NCI-H2171 (cell line): Measurements from ENCODE around the gene MOB2.

ENCODE experiments used
- DNase-seq: peaks from one replicate; lab custom pipeline; 2025; lab: John Stamatoyannopoulos, UW

MOB2 gene

GRCh38 chr11:1470681-1471611 lies 15.6 kb downstream of the MOB2 start:
- no peak for DNase-seq

GRCh38 chr11:1469911-1470680 lies 16.5 kb downstream of the MOB2 start:
- DNase-seq, result no peak

DNA sequence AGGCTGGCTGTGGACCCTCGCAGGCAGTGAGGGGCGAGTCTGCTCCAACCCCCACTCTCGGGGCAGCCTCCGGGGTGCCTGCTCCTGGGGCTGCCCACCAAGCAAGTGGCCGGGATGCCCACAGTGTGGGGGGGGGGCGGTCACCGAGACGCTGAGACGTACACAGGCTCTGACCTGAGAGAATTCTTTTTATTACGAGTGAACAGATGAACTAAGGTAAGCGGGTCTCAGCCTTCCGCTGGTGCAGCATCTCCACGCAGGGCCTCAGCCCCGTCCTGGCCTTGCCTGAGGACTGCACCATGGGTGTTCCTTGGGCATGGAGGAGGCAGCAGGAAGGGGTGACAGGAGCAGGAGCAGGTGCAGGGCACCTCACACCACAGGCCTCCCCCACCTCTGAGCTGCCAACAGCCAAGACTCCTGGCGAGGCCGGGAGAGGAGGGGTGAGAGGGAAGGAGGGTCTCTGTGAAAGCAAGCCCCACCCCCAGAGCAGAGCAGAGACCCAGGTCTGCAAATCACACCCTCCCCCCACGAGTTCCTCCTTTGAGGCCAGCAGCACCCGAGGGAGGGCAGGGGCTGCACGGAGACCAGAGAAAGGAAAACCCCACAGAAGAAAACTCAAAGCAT lies 17.2 kb downstream of the MOB2 start:
- DNase-seq, result no peak

DNA sequence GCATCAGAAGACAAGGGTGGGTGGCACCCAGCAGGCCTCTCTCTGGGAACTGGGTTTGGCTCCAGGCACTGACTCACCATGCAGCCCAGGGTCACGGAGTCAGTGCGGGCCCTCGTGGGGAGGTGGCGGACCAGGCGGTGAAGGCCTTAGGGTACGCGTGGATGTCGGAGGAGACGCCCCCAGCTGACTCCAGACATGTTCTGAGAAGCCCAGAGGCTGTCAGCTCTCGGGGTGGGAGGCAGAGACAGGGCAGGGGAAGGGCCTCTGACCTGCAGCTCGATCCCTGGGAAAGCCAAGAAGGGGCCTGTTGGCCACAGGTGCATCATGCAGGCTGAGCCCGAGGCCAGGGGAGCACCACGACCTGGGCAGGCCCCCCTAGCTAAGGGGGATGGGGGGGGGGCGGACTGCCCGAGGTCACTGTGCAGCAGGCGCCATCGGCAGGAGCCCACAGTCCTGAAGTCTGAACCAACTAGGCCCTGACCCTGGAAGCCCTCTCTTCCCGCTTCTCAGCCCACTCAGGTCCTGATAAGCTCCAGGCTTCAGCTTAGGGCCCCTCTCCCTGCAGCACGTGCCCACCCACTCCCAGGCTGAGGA lies 18.0 kb downstream of the MOB2 start:
- DNase-seq, result no peak

GRCh38 chr11:1468002-1468401 lies 18.6 kb downstream of the MOB2 start:
- no peak for DNase-seq

DNA sequence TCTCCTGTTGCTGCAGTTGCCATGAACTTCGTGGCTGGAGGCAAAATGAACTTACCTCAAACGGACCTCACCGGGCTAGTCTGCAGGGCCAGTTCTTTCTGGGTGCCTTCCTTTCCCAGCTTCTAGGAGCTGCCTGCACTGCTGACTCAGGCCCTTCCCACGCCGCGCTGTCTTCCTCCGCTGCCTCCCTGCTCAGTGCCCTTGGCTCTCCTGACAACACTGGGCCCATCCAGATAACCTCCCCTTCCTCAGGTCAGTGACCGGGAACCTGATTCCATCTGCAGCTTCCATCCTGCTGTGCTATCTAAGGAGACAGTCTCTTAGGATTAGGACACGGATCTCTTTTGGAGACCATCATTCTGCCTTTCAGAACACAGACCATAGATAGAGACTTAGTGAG lies 19.3 kb downstream of the MOB2 start:
- no peak for DNase-seq

- DNase-seq, result no peak
Observed at GRCh38 chr11:1466784-1467183, 19.8 kb downstream of the MOB2 start.

GRCh38 chr11:1463056-1463455 lies 23.5 kb downstream of the MOB2 start:
- no peak for DNase-seq

- DNase-seq, result no peak
Observed at GRCh38 chr11:1462698-1462975, 23.9 kb downstream of the MOB2 start.

- DNase-seq, result no peak
Observed at GRCh38 chr11:1461826-1462697, 24.5 kb downstream of the MOB2 start.

DNA sequence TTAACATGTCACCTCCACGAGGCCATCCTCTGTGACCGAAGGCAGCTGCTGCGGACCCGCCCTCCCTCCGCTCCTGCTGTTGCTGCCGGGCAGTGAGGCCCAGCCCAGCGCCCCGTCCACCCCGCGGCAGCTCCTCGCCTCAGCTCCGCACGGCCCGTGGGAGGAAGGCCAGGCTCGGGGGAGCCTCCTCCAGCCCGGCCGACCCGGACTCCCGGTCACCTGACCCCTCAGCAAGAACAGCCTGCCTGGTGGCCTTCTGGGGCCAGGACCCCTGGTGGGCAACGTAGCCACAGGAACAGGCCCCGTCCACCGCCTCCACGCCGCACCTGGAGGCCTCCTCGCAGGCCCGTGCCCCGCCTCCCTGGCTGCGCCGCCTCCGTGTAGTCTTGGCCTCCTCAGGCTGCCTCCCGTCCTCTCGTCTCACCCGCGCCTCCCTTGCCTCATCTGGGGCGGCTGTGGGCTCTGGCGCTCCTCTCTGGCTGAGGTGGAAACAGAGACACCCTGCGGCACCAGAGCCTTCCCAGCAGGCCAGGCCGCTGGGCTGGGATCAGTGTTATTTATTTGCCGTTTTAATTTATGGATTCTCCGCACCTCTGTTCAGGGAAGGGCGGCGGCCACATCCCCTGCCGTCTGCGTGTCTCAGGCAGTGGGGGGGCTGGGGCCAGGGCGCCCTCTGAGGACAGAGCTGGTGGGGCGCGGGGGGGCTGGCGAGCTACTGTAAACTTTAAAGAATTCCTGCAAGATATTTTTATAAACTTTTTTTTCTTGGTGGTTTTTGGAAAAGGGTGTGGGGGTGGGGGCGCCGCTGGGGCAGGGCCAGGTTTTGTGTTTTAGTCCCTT lies 25.4 kb downstream of the MOB2 start:
- DNase-seq, result no peak

DNA sequence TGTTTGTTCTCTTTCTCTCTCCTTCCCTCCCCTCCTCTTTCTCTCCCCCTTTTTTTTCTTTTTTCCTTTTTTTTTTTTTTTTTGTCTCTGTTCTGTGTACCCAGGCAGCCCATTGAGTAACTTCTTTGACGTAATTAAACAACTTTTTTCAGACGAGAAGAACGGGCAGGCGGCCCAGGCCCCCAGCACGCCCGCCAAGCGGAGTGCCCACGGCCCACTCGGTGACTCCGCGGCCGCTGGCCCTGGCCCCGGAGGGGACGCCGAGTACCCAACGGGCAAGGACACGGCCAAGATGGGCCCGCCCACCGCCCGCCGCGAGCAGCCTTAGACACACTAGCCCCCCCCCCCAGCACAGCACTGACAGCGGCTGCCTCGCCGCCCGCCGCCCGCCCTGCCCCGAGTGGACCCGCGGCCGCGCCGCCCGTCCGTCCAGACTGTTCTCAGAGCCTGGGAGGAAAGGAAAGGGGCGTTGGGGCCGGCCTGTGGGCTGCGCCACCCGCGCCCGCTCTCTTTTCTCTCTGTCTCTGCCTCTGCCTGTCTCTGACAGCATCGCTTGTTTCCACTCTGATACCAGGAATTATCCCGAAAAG lies 26.1 kb downstream of the MOB2 start:
- no peak for DNase-seq

- no peak for DNase-seq
Observed at GRCh38 chr11:1459764-1460395, 26.7 kb downstream of the MOB2 start.

DNA sequence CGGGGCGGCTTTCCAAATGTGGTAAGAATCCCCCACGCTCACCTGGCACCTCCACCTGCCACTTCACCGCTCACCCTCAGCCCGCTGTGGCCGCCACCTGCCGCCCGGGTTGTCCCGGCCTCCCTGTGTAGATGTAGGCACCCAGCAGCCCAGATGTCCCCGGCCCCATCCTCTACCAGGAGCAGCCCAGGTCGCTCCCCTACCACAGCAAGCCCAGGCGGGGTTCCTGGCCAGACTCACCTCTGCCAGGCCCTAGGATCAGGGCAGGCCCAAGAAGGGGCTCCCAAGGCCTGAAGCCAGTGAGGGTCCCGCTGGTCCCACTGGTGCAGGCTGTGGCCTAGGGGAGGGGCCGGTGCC lies 27.4 kb downstream of the MOB2 start:
- DNase-seq, result no peak

- peak; percentile 34 for DNase-seq
Observed at GRCh38 chr11:1458340-1459218, 28.0 kb downstream of the MOB2 start.

- no peak for DNase-seq
Observed at GRCh38 chr11:1457856-1458255, 28.7 kb downstream of the MOB2 start.

DNA sequence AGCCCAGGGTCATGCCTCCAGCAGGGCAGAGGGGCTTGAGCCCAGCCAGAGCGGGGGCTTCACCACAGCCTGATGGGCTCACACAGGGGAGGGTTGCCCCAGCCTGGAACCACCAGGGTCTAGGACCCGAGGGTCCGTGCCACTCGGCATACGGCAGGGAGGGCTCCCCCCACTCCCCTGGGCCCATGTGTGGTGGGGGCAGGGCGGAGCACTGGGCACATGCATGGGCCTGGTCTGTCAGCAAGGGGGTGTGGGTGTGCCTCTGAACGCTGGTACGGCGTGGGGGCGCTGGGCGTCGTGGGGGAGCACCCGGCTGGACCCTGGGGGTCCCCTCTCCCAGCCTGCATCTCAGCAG lies 29.3 kb downstream of the MOB2 start:
- no peak for DNase-seq

DNA sequence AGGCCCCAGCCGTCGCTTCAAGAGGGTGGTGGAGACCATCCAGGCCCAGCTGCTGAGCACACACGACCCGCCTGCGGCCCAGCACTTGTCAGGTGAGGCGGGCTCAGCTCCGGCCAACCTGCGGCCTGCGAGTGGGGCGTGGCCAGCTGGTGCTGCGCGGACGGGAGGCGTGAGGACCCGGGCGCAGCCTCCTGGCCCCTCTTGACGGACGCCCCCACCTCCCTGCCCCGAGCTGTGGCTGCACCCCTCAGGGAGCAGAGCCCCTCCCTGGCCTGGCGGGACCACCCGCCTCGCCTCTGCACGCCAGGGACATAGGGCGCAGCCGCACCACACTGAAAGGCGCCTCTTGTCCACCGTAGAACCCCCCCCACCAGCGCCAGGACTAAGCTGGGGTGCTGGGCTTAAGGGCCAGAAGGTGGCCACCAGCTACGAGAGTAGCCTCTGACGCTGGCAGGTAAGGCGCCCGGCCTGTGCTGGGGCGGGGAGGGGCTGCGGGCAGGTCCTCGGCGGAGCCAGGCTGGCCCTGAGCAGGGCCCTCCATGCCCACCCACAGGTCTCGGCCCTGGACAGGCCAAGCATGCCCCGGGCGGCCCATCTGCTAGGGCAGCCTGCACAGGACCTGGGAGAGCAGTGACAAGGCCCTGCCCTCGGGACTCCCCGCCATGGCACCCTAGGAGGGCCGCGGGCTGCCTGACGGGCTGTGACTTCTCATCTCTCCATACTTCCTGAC lies 29.8 kb downstream of the MOB2 start:
- DNase-seq, result no peak
